Measurements from ENCODE around the gene AARS2. TPM values are rescaled to one million over a fixed set of nuclear protein-coding genes. Genes with fewer than 3 reads are reported as not detected.

AARS2 gene
- 6.2 to 7.6 TPM (median 6.6 TPM) in 5 replicates for total RNA-seq (2022; extraction: Qiagen RNA extraction)

DNA sequence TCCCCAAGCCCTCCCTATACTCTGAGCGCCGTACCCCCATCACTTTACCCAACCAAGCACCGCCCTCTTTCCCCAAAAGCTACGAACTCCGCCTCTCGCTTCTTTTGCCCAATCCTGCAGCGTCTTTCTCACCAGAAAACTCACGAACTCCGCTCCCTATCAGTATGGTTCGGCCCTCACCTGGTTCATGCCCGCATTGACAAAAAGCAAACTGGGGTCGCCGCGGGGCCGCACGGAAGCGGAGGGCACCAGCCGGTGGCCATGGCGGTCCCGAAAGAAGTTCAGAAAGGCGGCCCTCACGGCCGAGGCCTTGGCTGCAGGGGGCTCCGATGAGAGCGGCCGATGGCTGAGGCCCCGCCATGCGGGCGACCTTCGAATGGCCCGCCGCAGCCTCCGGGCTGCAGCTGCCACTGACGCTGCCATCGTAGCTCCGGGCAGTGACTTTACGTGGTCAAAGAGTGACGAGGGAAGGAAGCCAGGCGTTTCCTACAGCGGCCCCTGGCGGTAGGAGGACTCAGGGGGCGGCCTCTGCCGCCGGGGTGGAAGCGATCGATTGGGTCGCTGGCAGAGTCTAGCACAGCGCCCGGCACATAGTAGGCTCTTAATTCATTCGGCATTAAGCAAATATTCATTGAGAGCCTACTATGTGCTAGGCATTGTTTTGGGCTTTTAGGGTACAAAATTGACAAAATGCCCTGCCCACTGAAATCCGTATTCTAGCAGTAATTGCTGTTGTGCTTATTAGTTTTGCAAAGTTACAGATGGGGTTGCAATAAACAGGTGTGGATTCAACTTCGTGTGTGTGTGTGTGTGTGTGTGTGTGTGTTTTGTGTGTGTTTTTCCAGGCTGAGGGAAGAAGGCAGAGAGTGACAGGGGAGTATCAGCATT is at the start of gene AARS2:
TSS of gene AARS2 (minus strand) at position 447 of the 888 bp plus-strand sequence. CDS start at position 423, 24 bp downstream.

DNA sequence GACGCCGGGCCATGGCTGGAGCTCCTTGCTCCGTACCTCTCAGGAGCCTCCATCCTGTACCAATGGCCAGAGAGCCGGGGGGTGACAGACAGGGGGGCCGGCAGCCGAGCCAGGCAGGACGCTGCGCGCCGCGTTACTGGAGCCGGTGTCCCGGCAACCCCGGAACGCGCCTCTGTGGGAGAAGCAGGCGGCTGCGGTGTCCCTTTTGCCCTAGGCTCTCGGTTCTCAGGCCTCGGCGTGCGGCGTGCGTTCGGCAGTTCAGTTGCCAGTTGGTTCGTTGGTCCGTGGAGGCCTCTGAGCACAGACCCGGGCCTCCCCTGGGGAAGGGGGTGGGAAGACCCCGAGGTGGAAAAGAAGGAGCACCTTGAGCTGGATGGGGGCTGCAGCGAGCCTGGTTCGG is 29.3 kb upstream of the AARS2 start, which contains the start of gene SPATS1:
TSS of gene SPATS1 (plus strand) at position 162 of the 400 bp plus-strand sequence. CDS start 446 bp downstream, outside the sequence.

DNA sequence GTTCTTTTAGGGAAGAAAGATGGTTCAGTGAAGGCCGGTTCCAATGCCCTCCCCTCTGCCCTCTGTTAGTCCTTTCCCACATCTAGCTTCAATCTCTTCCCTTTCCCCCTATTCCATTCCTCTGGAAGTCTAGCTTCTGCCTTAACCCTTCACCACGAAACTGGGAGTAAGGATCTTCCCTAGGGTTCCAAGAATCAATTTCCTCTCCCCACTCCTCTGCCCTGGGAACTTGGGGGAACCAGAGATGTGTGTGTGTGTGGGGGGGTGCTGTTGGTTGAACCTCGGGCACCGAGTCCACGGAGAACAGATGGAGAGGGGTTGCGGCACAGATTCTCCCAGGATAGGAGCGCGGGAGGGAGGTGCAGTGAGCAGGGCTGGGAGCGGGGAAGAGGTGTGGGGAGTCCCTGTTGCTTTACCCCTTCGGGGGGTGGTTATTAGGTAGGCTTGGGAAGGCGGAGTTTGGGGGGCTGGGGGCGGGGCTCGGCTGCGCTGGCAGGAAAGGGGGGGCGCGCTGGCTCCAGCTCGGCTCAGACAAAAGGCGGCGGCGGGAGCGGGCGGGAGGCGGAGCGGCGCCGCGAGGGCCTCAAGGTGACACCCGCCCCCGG is 43.1 kb downstream of the AARS2 start, which contains the start of gene TMEM151B:
TSS of gene TMEM151B (plus strand) at position 530 of the 605 bp plus-strand sequence. CDS start 293 bp downstream, outside the sequence.

DNA sequence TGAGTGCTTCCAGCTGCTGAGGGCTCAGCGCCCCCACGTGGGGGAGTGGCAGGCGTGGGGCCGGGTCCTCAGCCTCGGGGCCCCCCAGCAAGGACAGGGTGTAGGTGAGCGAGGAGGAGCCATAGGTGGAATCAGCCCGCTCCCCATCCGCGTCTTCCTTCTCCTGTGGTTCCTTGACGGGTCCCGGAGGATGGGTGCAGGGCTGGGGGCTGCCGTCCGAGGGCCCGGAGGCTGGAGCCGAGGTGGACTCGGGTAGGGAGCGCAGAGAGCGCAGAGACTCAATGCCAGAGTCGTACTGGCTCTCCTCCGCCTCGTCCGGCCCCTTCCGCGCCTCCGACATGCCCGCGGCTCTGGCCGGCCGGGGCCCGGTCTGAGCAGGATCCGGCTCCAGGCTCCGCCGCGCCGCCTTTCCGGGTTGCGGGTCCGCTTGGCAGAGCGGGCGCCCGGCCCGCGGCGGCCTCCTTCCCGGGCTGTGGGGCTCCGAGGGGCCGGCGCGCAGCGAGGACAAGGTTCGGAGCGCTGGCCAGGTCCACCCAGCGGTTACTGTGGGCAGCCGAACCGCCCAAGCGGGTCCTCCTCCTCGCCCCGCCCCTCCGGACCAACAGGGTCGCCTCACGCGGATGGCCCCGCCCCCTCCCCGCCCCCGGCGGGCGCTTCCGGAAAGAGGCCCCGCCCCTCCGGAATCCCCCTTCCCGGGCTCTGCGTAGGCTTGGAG is 48.0 kb downstream of the AARS2 start, which contains the start of gene NFKBIE:
TSS of gene NFKBIE (minus strand) at position 545 of the 715 bp plus-strand sequence. CDS start at position 340, 205 bp downstream.

DNA sequence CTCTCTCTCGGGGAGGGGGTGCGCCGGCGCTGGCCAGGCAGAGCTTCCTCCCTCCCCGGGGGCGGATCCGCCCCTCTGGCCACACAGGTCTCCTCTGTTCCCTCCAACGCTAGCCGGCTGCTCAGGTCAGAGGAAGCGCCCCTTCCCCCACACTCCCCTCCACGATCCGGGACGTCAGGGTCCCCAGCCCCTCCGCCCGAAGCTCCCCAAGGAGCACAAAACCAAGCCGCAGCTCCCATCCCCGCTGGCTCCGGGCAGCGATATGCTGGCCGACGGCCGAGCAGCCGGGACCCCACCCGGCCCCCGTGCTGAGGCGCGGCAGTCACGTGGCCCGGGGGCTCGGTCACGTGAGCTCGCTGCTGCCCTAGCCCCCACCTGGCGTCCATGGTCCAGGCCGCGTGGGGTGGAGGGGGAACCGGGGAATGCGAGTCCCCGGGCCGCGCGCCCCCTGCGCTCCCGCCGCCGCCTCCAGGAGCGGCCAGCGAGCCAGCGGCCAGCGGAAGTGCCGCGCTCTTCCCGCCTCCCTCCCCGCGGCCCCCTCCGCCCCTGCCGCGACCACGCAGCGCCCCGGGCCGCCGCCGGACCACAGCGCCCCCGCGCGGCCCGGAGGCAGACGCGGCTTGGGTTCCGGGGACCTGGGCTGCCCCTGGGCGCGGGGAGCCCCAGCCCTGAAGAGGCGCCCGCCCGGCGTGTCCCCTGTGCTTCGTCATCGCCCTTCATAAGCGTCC is 56.0 kb downstream of the AARS2 start, which contains the start of gene SLC35B2:
TSS of gene SLC35B2 (minus strand) at position 504 of the 728 bp plus-strand sequence. CDS start at position 386, 118 bp downstream.

Other genes with a start within 250 kb of the AARS2 start
- gene MRPL14, start 185.9 kb downstream of the AARS2 start, total RNA-seq (2022; extraction: Qiagen RNA extraction) = 51.8 to 75.2 TPM (median 71.6 TPM) in 5 replicates
- 13.6 to 15.7 TPM (median 15.6 TPM) in 5 replicates for gene TMEM63B, start 185.8 kb downstream of the AARS2 start, total RNA-seq (2022; extraction: Qiagen RNA extraction)
- gene CAPN11, start 154.5 kb downstream of the AARS2 start, total RNA-seq (2022; extraction: Qiagen RNA extraction) = 0.05 to 0.06 TPM (median 0.05 TPM) in 3 of 5 replicates, not detected in the others
- not detected in 5 replicates for gene MYMX, start 96.4 kb downstream of the AARS2 start, total RNA-seq (2022; extraction: Qiagen RNA extraction)
- 45.4 to 50.3 TPM (median 49.5 TPM) in 5 replicates for gene SLC29A1, start 89.8 kb downstream of the AARS2 start, total RNA-seq (2022; extraction: Qiagen RNA extraction)
- 1,059 to 1,488 TPM (median 1,147 TPM) in 5 replicates for gene HSP90AB1, start 66.2 kb downstream of the AARS2 start, total RNA-seq (2022; extraction: Qiagen RNA extraction)
- gene SLC35B2, start 55.8 kb downstream of the AARS2 start, total RNA-seq (2022; extraction: Qiagen RNA extraction) = 57.5 to 65.5 TPM (median 63.5 TPM) in 5 replicates
- gene NFKBIE, start 47.8 kb downstream of the AARS2 start, total RNA-seq (2022; extraction: Qiagen RNA extraction) = 6.4 to 9.7 TPM (median 8.4 TPM) in 5 replicates
- gene TMEM151B, start 42.9 kb downstream of the AARS2 start, total RNA-seq (2022; extraction: Qiagen RNA extraction) = 0.03 to 0.15 TPM (median 0.07 TPM) in 5 replicates
- not detected in 5 replicates for gene SPATS1, start 29.3 kb upstream of the AARS2 start, total RNA-seq (2022; extraction: Qiagen RNA extraction)
- gene CDC5L, start 74.4 kb upstream of the AARS2 start, total RNA-seq (2022; extraction: Qiagen RNA extraction) = 10.6 to 18.1 TPM (median 12.1 TPM) in 5 replicates

Data from A549 treated with Hydrocortisone at 1 μM for 4 hours (cell line).